A673 (cell line): ENCODE data around the gene KCNAB2. TPM values are rescaled to one million over a fixed set of nuclear protein-coding genes. Genes with fewer than 3 reads are reported as not detected.

Source experiments
- BruUV-seq: library from RNA; stranded (reverse); fragments of 400-500 nt; replicated peaks from 2 replicates; lab custom pipeline; 2021; lab: Mats Ljungman, UMichigan
- CTCF ChIA-PET: fragments of 300-600 bp; sonication (Branson Sonifier 250); formaldehyde crosslinking; loops from one replicate; lab custom pipeline; 2022; ENCODE audit warnings: antibody characterized with exemption; lab: Charles Lee
- POLR2A ChIA-PET: fragments of 300-600 bp; sonication (Branson Sonifier 250); formaldehyde crosslinking; loops from one replicate; lab custom pipeline; 2022; ENCODE audit warnings: antibody characterized with exemption; ENCODE audit not compliant: low non-redundant PET; lab: Charles Lee
- DNase-seq: peaks from one replicate; pipeline ENCODE4 v3.0.0-alpha.2; 2015; ENCODE audit warnings: low spot score
- H3K27ac ChIP-seq: fragments of 200-600 bp; sonication (generic); 2 replicates; pipeline ENCODE4 v1.5.1; 2016; ENCODE audit warnings: mixed run types, low read depth, mild to moderate bottlenecking, mixed read lengths, antibody characterized with exemption, low read length; ENCODE audit not compliant: poor library complexity, severe bottlenecking
- H3K27me3 ChIP-seq: fragments of 200-600 bp; sonication (generic); replicated peaks from 2 replicates; pipeline ENCODE4 v1.6.1; 2017; ENCODE audit warnings: mixed run types, low read depth, mild to moderate bottlenecking, mixed read lengths, antibody characterized with exemption, low read length; ENCODE audit not compliant: insufficient read depth, poor library complexity
- H3K36me3 ChIP-seq: fragments of 200-600 bp; sonication (generic); 2 replicates; pipeline ENCODE4 v1.6.1; 2016; ENCODE audit warnings: mixed run types, mild to moderate bottlenecking, mixed read lengths, antibody characterized with exemption, low read length; ENCODE audit not compliant: insufficient read depth, poor library complexity, severe bottlenecking
- H3K4me1 ChIP-seq: fragments of 200-600 bp; sonication (generic); 2 replicates; pipeline ENCODE4 v1.6.1; 2017; ENCODE audit warnings: mixed run types, mild to moderate bottlenecking, mixed read lengths, antibody characterized with exemption, low read length; ENCODE audit not compliant: insufficient read depth, poor library complexity, severe bottlenecking
- H3K4me3 ChIP-seq: fragments of 200-600 bp; sonication (generic); 2 replicates; pipeline ENCODE4 v1.5.1; 2016; ENCODE audit warnings: low read depth, mixed run types, mild to moderate bottlenecking, mixed read lengths, low read length; ENCODE audit not compliant: poor library complexity, severe bottlenecking
- H3K9me3 ChIP-seq: fragments of 200-600 bp; sonication (generic); 2 replicates; pipeline ENCODE4 v1.6.1; 2016; ENCODE audit warnings: mixed run types, low read depth, mild to moderate bottlenecking, mixed read lengths, antibody characterized with exemption, low read length; ENCODE audit not compliant: poor library complexity, severe bottlenecking
- CTCF ChIP-seq: fragments of 300-800, 200-600 bp; sonication (generic); conservative IDR thresholded peaks from 2 replicates; pipeline ENCODE4 v1.5.1; 2017; ENCODE audit warnings: low read depth, mild to moderate bottlenecking, antibody characterized with exemption, low read length, moderate library complexity, mixed read lengths
- EZH2 ChIP-seq: fragments of 200-600 bp; sonication (generic); IDR thresholded peaks from 2 replicates; pipeline ENCODE4 v1.6.1; 2017; ENCODE audit warnings: borderline replicate concordance, low read depth, mild to moderate bottlenecking, mixed read lengths, antibody characterized with exemption, low read length; ENCODE audit not compliant: poor library complexity, severe bottlenecking
- intact Hi-C: fragments of 100-400 bp; cut with micrococcal nuclease; formaldehyde crosslinking; loops from one replicate; pipeline ENCODE4 v1.10.0; 2022; ENCODE audit not compliant: unreplicated experiment
- total RNA-seq: library from RNA; stranded (reverse); gene quantifications from 2 replicates; pipeline ENCODE4 v1.2.3, GENCODE V29; 2021

The KCNAB2 gene
- total RNA-seq, 1 experiment from 2014 or later: 6.4 TPM

GRCh38 chr1:6033986-6034749, 11.5 kb upstream of the KCNAB2 start:
- peaks cover 7% of the 10 kb centered on the region for H3K27me3 ChIP-seq
- no peaks in the 10 kb centered on the region for H3K36me3 ChIP-seq
- peak; percentile 42 for DNase-seq
- POLR2A ChIA-PET: no interaction called here
- H3K4me1 ChIP-seq: peaks cover 20% of the 10 kb centered on the region
- H3K9me3 ChIP-seq: no peaks in the 10 kb centered on the region
- intact Hi-C loops: no loop called here
- BruUV-seq: no TSS peak
- TF ChIP-seq EZH2 (no peak), CTCF (peak; percentile 64)
- no peak overlapping the region for H3K27ac ChIP-seq
- H3K4me3 ChIP-seq: no peak overlapping the region
- CTCF ChIA-PET: no interaction called here

GRCh38 chr1:6034750-6035096, 11.0 kb upstream of the KCNAB2 start:
- H3K4me1 ChIP-seq: peaks cover 20% of the 10 kb centered on the region
- DNase-seq: no peak
- no peak for TF ChIP-seq EZH2
- TF ChIP-seq CTCF: no peak
- peaks cover 7% of the 10 kb centered on the region for H3K27me3 ChIP-seq
- no peaks in the 10 kb centered on the region for H3K36me3 ChIP-seq
- H3K9me3 ChIP-seq: no peaks in the 10 kb centered on the region
- intact Hi-C loops: no loop called here
- POLR2A ChIA-PET: no interaction called here
- H3K4me3 ChIP-seq: no peak overlapping the region
- H3K27ac ChIP-seq: no peak overlapping the region
- BruUV-seq: no TSS peak
- CTCF ChIA-PET: no interaction called here

DNA sequence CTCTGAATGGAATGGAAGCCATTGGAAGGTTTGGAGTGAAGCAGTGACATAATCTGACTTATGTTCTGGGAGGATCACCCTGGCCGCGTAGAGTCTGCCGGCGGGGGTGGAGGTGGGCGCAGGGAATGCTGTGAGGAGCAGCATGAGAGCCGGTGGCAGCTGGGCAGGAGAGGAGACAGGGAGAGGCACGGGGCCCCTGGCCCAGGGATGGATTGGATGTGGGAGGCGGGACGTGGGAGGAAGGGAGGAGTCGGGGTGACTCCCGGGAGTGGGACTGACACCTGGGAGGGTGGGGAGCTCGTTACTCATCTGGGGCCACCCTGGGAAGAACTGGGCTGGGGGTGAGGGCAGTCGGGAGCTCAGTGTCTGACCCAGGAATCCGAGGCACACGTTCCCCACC, 10.4 kb upstream of the KCNAB2 start:
- BruUV-seq: no TSS peak
- peaks cover 7% of the 10 kb centered on the region for H3K27me3 ChIP-seq
- no peak overlapping the region for H3K27ac ChIP-seq
- intact Hi-C loops: no loop called here
- H3K36me3 ChIP-seq: no peaks in the 10 kb centered on the region
- peaks cover 20% of the 10 kb centered on the region for H3K4me1 ChIP-seq
- no peak for TF ChIP-seq CTCF
- no peak for TF ChIP-seq EZH2
- no peak overlapping the region for H3K4me3 ChIP-seq
- H3K9me3 ChIP-seq: no peaks in the 10 kb centered on the region
- POLR2A ChIA-PET: no interaction called here
- no peak for DNase-seq
- CTCF ChIA-PET: no interaction called here
